ENCODE data around the gene NEDD9.

NEDD9 gene

GRCh38 chr6:11224252-11224965 is 8.1 kb downstream of the NEDD9 start:
- H3K4me1 ChIP-seq (ENCODE audit: insufficient read depth, low read length, poor library complexity, severe bottlenecking): peaks cover 18% of the 10 kb centered on the region
- no peaks in the 10 kb centered on the region for H4K20me1 ChIP-seq (ENCODE audit: insufficient read depth, low read length, poor library complexity, severe bottlenecking)
- no peak for TF ChIP-seq EZH2phosphoT487 (IDR thresholded peaks at IDR 0.05; ENCODE audit: borderline replicate concordance)
- no peak for TF ChIP-seq CTCF (conservative IDR thresholded peaks at IDR 0.05; ENCODE audit: low read length)
- H3K4me2 ChIP-seq (ENCODE audit: low read depth, low read length, poor library complexity, severe bottlenecking): peak overlapping the region; percentile 44
- H3K27me3 ChIP-seq (ENCODE audit: insufficient read depth, low read length, poor library complexity, severe bottlenecking): no peaks in the 10 kb centered on the region
- no peak overlapping the region for H3K4me3 ChIP-seq (ENCODE audit: low read length, poor library complexity, severe bottlenecking)
- no peaks in the 10 kb centered on the region for H3K36me3 ChIP-seq (ENCODE audit: insufficient read depth, low read length)
- H3K9me2 ChIP-seq (replicated peaks; ENCODE audit: low read depth, low read length): no peaks in the 10 kb centered on the region
- H2AFZ ChIP-seq (ENCODE audit: low read length): no peak overlapping the region
- peak overlapping the region; percentile 0 for H3K9ac ChIP-seq (ENCODE audit: low read depth, low read length, poor library complexity, severe bottlenecking)
- no peaks in the 10 kb centered on the region for H3K79me2 ChIP-seq (ENCODE audit: insufficient read depth, low read length)
- H3K9me3 ChIP-seq (ENCODE audit: insufficient read depth, low read depth, low read length): no peaks in the 10 kb centered on the region
- no peaks in the 10 kb centered on the region for H3F3A ChIP-seq (ENCODE audit: low read depth)

- Histone ChIP-seq H2AFZ (ENCODE audit: low read length) (no peak overlapping the region), H3K36me3 (ENCODE audit: insufficient read depth, low read length) (no peaks in the 10 kb centered on the region), H3K9me3 (ENCODE audit: insufficient read depth, low read depth, low read length) (no peaks in the 10 kb centered on the region), H3K4me1 (ENCODE audit: insufficient read depth, low read length, poor library complexity, severe bottlenecking) (peaks cover 18% of the 10 kb centered on the region), H3K4me3 (ENCODE audit: low read length, poor library complexity, severe bottlenecking) (no peak overlapping the region), H3K27me3 (ENCODE audit: insufficient read depth, low read length, poor library complexity, severe bottlenecking) (no peaks in the 10 kb centered on the region), H4K20me1 (ENCODE audit: insufficient read depth, low read length, poor library complexity, severe bottlenecking) (no peaks in the 10 kb centered on the region), H3K4me2 (ENCODE audit: low read depth, low read length, poor library complexity, severe bottlenecking) (no peak overlapping the region), H3K9me2 (replicated peaks; ENCODE audit: low read depth, low read length) (no peaks in the 10 kb centered on the region), H3F3A (ENCODE audit: low read depth) (no peaks in the 10 kb centered on the region), H3K79me2 (ENCODE audit: insufficient read depth, low read length) (no peaks in the 10 kb centered on the region), H3K9ac (ENCODE audit: low read depth, low read length, poor library complexity, severe bottlenecking) (no peak overlapping the region)
- TF ChIP-seq EZH2phosphoT487 (IDR thresholded peaks at IDR 0.05; ENCODE audit: borderline replicate concordance) (no peak), CTCF (conservative IDR thresholded peaks at IDR 0.05; ENCODE audit: low read length) (no peak)
These were observed 9.1 kb downstream of the NEDD9 start for GRCh38 chr6:11223286-11223864.

- H3K36me3 ChIP-seq (ENCODE audit: insufficient read depth, low read length): no peaks in the 10 kb centered on the region
These were observed 9.8 kb downstream of the NEDD9 start for GRCh38 chr6:11222385-11223277.

More at GRCh38 chr6:11222385-11223277, 9.8 kb downstream of the NEDD9 start:
- Histone ChIP-seq H3K4me1 (ENCODE audit: insufficient read depth, low read length, poor library complexity, severe bottlenecking) (peaks cover 18% of the 10 kb centered on the region), H4K20me1 (ENCODE audit: insufficient read depth, low read length, poor library complexity, severe bottlenecking) (no peaks in the 10 kb centered on the region), H3K27me3 (ENCODE audit: insufficient read depth, low read length, poor library complexity, severe bottlenecking) (no peaks in the 10 kb centered on the region), H3K79me2 (ENCODE audit: insufficient read depth, low read length) (no peaks in the 10 kb centered on the region), H3K4me2 (ENCODE audit: low read depth, low read length, poor library complexity, severe bottlenecking) (no peak overlapping the region), H3K9me2 (replicated peaks; ENCODE audit: low read depth, low read length) (no peaks in the 10 kb centered on the region), H3F3A (ENCODE audit: low read depth) (no peaks in the 10 kb centered on the region), H3K4me3 (ENCODE audit: low read length, poor library complexity, severe bottlenecking) (no peak overlapping the region), H3K9ac (ENCODE audit: low read depth, low read length, poor library complexity, severe bottlenecking) (no peak overlapping the region), H2AFZ (ENCODE audit: low read length) (no peak overlapping the region), H3K9me3 (ENCODE audit: insufficient read depth, low read depth, low read length) (no peaks in the 10 kb centered on the region)
- no peak for TF ChIP-seq CTCF (conservative IDR thresholded peaks at IDR 0.05; ENCODE audit: low read length)
- TF ChIP-seq EZH2phosphoT487 (IDR thresholded peaks at IDR 0.05; ENCODE audit: borderline replicate concordance): no peak
